Stimulated activated naive CD4-positive, alpha-beta T cell treated with Interleukin-2 at 50 U/mL for 16 hours (primary cell): ENCODE measurements around the gene PPP4C.
"Not testable (repeated sequence)": the region's sequence is repeated elsewhere in the genome, so short reads cannot be mapped to it uniquely, and the experiment has no call there.

ENCODE experiments used
- DNase-seq: peaks from one replicate; lab custom pipeline; 2025; lab: John Stamatoyannopoulos, UW

The PPP4C gene

DNA sequence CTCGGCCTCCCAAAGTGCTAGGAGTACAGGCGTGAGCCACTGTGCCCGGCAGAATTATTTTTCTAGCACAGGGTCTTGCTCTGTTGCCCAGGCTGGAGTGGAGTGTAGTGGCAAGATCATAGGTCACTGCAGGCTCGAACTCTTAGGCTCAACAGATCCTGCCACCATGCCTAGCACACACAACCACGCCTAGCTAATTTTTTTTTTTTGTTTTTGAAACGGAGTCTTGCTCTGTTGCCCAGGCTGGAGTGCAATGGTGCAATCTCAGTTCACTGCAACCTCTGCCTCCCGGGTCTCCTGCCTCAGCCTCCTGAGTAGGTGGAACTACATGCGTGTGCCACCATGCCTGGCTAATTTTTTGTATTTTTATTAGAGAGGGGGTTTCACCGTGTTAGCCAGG lies 49.9 kb downstream of the PPP4C start:
- not testable (repeated sequence) for DNase-seq

DNA sequence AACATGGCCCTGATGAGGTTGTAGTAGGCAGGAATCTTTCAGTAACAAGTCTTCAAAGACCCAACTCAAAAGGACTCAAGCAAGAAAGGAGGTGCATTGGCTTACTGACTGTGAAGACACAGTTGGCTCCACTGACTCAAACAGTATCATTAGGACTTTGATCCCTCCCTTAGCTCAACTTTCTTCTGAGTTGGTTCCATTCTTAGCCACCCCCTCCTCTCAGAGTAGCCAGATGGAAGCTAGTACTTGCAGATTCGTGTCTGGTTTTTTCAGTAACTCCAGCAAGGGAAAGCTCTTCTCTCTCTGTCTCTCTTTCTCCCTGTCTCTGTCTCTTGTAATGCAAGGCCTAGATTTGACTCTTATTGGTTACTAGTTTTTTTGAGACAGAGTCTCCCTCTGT lies 52.2 kb downstream of the PPP4C start:
- DNase-seq, result no peak

DNA sequence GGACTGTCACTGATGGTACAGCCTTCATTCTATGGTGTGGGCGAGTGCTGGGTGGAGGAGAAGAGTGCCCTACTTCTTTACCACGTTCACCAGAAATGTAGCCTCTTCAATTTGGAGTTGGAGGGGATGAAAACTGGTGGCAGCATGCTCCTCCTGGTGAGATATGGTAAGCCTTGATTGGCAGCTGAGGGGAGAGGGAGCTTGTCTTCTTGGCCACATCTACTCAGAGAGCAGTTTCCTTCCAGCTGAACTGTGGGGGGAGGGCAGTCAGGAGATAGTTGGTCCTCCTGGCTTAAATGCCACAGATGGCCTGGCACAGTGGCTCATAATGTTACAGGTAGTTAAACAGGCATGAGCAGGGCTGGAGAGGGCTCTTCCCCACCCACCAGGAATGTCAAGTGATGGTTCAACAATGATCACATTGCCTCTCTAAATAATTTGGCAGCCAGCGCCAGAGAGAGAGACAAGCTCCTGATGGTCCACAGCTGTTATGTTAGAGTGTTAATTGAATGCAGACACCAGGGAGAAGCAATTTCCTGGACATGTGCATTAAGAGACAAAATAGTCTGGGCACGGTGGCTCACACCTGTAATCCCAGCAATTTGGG lies 56.2 kb downstream of the PPP4C start:
- DNase-seq, result no peak

DNA sequence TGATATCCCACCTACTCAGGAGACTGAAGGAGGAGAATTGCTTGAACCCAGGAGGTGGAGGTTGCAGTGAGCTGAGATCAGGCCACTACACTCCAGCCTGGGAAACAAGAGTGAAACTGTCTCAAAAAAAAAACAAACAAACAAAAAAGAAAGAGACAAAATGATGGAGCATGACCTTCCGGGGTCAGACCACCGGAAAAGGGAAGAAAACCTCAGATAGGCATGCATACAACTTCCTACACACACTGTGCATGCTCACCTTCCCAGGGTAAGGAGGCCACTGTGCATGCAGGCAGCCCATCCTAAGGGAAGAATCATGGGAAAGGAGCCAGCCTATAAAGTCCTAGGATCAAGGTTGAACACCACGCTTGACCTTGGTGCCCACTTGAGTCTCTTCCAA lies 56.8 kb downstream of the PPP4C start:
- no peak for DNase-seq
